Esophagus muscularis mucosa (tissue), 4 donors: ENCODE measurements around the gene DIAPH3. TPM values are rescaled to one million over a fixed set of nuclear protein-coding genes. Genes with fewer than 3 reads are reported as not detected.
A peak's percentile ranks its signal among the peaks of the same experiment; 100 is the strongest.

Experiments
- DNase-seq: peaks from one replicate; pipeline ENCODE4 v3.0.0-alpha.2; 2017; ENCODE audit errors: extremely low spot score
- H3K27ac ChIP-seq, 4 donors: fragments of 200-600 bp; sonication (generic); replicated peaks in 1 of 4; 1 replicate in 3 of 4; 2 replicates in 1 of 4; pipeline ENCODE4 v1.5.1; 2016 to 2019; ENCODE audit warnings: mild to moderate bottlenecking in 1 of 4
- H3K27me3 ChIP-seq, 4 donors: fragments of 200-600 bp; sonication (generic); one replicate each; pipeline versions ENCODE4 v1.5.1 to v1.6.0; 2016 to 2019
- H3K36me3 ChIP-seq, 4 donors: fragments of 200-600 bp; sonication (generic); one replicate each; pipeline ENCODE4 v1.5.1; 2016 to 2019
- H3K4me1 ChIP-seq, 4 donors: fragments of 200-600 bp; sonication (generic); one replicate each; pipeline ENCODE4 v1.5.1; 2016 to 2019
- H3K4me3 ChIP-seq, 4 donors: fragments of 200-600 bp; sonication (generic); 1 replicate in 2 of 4; 2 replicates in 2 of 4; pipeline ENCODE4 v1.5.1; 2016 to 2019; ENCODE audit warnings: mild to moderate bottlenecking in 4 of 4, moderate library complexity in 1 of 4
- H3K9me3 ChIP-seq, 4 donors: fragments of 200-600 bp; sonication (generic); 1 replicate in 3 of 4; 2 replicates in 1 of 4; pipeline ENCODE4 v1.5.1; 2016 to 2019
- EP300 ChIP-seq: sonication (generic); formaldehyde crosslinking; IDR thresholded peaks from one replicate; pipeline ENCODE4 v1.6.1; 2017; ENCODE audit warnings: antibody characterized with exemption
- POLR2A ChIP-seq: fragments of 450-650 bp; IDR thresholded peaks from one replicate; pipeline ENCODE4 v1.6.1; 2017; ENCODE audit warnings: antibody characterized with exemption, moderate library complexity, mild to moderate bottlenecking, low read depth
- POLR2AphosphoS5 ChIP-seq, 2 donors: sonication (generic); formaldehyde crosslinking; IDR thresholded peaks; one replicate each; pipeline ENCODE4 v1.6.1; 2017; ENCODE audit warnings: antibody characterized with exemption in 2 of 2
- WGBS: methylation state at CpG from one replicate; pipeline ENCODE4 v1.1.5; 2018; 5-methylcytosine and 5-hydroxymethylcytosine counted together
- intact Hi-C: fragments of 100-400 bp; cut with DNase I; formaldehyde crosslinking; loops from one replicate; pipeline ENCODE4 v1.15.1; 2023
- total RNA-seq, 4 donors: library from RNA; depleted of rRNA; stranded (reverse); fragments of >200 nt; gene quantifications; one replicate each; pipeline versions ENCODE4 v1.1.0 to v1.2.1, GENCODE V29; 2016
- TF ChIP-seq, protein P1 (sequence below), 3 experiments: fragments of 200-600 bp in 2 of 3; fragments of 450-650 bp in 1 of 3; sonication (generic) in 2 of 3; IDR thresholded peaks; one replicate each; pipeline ENCODE4 v1.5.1; 2017 to 2019; ENCODE audit warnings: antibody characterized with exemption in 3 of 3, mild to moderate bottlenecking in 2 of 3, moderate library complexity in 1 of 3

Gene DIAPH3
- total RNA-seq, 4 donors from 2014 or later: under 0.01 to 1.0 (median 0.41) TPM

DNA sequence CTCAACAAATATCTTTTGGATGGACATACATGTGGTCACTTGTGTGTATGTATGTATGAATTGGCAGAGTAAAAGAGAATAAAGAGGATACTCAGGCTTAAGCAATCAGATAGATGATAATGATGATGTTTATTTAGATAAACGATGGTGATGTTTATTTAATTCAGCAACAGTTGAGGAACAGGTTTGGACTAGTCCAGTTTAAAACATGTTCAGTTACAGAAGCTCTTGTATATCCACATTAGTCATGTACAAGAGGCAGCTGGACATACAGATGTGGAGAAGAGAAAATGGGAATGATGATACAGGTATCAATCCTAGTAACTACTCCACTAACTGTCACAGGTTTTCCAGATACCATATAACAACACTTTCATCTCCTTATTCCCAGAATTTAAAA is 232.1 kb downstream of the DIAPH3 start:
- H3K36me3 ChIP-seq: no peaks in the 10 kb centered on the region
- no peak for TF ChIP-seq POLR2A
- no peak for TF ChIP-seq EP300
- TF ChIP-seq, protein P1, sequence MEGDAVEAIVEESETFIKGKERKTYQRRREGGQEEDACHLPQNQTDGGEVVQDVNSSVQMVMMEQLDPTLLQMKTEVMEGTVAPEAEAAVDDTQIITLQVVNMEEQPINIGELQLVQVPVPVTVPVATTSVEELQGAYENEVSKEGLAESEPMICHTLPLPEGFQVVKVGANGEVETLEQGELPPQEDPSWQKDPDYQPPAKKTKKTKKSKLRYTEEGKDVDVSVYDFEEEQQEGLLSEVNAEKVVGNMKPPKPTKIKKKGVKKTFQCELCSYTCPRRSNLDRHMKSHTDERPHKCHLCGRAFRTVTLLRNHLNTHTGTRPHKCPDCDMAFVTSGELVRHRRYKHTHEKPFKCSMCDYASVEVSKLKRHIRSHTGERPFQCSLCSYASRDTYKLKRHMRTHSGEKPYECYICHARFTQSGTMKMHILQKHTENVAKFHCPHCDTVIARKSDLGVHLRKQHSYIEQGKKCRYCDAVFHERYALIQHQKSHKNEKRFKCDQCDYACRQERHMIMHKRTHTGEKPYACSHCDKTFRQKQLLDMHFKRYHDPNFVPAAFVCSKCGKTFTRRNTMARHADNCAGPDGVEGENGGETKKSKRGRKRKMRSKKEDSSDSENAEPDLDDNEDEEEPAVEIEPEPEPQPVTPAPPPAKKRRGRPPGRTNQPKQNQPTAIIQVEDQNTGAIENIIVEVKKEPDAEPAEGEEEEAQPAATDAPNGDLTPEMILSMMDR (IDR thresholded peaks at IDR 0.05): no peak
- TF ChIP-seq POLR2AphosphoS5 (IDR thresholded peaks at IDR 0.05): no peak
- H3K27ac ChIP-seq: no peak overlapping the region
- WGBS: 45% methylated on average over 1 of the region's 1 CpG
- H3K9me3 ChIP-seq: peaks cover 0 to 12% (median 3%) of the 10 kb centered on the region in 4 donors
- intact Hi-C loops: no loop called here
- no peaks in the 10 kb centered on the region for H3K27me3 ChIP-seq
- H3K4me3 ChIP-seq: no peak overlapping the region
- DNase-seq: no peak
- no peaks in the 10 kb centered on the region for H3K4me1 ChIP-seq

DNA sequence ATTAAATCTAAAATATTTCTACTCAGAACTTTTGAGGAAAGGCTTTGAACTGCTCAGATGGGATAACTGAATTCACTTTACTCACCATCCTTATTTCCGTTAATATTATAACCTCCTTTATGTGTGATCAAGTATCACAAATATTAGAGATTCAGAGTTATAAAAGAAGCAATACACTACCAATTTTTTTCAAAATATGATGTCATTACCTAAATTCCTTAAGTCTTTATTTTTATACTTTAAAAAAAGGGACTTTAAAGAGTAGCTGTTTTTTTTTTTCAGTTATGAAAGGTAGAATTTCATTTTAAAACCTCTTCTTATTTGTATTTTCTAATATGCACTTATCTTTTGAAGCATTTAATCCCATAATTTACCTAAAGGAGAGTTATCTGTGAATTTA is 239.5 kb downstream of the DIAPH3 start:
- no peak overlapping the region for H3K4me3 ChIP-seq
- intact Hi-C loops: no loop called here
- TF ChIP-seq POLR2A: no peak
- TF ChIP-seq EP300: no peak
- TF ChIP-seq POLR2AphosphoS5 (IDR thresholded peaks at IDR 0.05): no peak
- TF ChIP-seq, protein P1 (IDR thresholded peaks at IDR 0.05): no peak
- no peaks in the 10 kb centered on the region for H3K27me3 ChIP-seq
- DNase-seq: no peak
- peaks cover 0 to 12% (median 5%) of the 10 kb centered on the region in 4 donors for H3K9me3 ChIP-seq
- 97% methylated on average over 1 of the region's 1 CpG for WGBS
- no peaks in the 10 kb centered on the region for H3K4me1 ChIP-seq
- H3K27ac ChIP-seq: no peak overlapping the region
- H3K36me3 ChIP-seq: no peaks in the 10 kb centered on the region

DNA sequence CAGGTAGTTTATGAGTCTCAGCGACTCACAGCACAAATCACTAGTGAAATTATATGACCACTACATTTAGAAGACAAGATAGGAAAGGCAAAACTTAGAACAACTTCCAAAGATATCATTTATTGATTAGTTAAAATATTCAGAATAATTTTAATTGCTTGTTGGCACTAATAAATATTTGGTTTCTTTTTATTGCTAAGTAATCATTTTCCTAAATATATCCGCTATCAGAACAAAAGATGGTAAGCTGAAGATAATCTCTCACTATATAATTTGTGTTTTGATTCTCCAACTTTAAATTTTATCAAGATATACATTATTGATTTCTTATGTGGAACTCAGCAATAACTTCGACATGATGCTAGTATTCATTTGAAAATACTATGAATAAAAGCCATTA is 248.5 kb downstream of the DIAPH3 start:
- H3K4me1 ChIP-seq: no peaks in the 10 kb centered on the region
- 89% methylated on average over 3 of the region's 3 CpGs for WGBS
- no peak for DNase-seq
- H3K36me3 ChIP-seq: no peaks in the 10 kb centered on the region
- H3K27ac ChIP-seq: no peak overlapping the region
- no peak overlapping the region for H3K4me3 ChIP-seq
- H3K27me3 ChIP-seq: no peaks in the 10 kb centered on the region
- intact Hi-C loops: no loop called here
- no peak for TF ChIP-seq EP300
- no peaks in the 10 kb centered on the region for H3K9me3 ChIP-seq

DNA sequence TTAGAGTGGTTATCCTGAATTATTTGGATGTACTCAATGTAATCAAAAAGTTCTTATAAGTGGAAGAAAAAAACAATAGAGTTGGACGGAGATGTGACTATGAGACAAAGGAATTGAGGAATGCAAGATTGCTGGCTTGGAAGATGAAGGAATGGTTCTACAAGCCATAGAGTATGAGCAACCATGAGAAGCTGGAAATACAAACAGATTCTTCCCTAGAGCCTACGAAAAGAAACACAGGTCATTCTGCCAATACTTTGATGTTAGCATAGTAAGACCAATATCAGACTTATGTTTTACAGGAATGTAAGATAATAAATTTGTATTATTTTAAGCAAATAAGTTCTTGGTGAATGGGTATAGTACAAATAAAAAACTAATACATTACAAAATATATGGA is 249.2 kb downstream of the DIAPH3 start:
- TF ChIP-seq, protein P1 (IDR thresholded peaks at IDR 0.05): no peak
- TF ChIP-seq POLR2AphosphoS5 (IDR thresholded peaks at IDR 0.05): no peak
- no peak for TF ChIP-seq EP300
- no peak for TF ChIP-seq POLR2A
- Histone ChIP-seq H3K36me3 (no peaks in the 10 kb centered on the region), H3K4me3 (no peak overlapping the region), H3K27ac (no peak overlapping the region), H3K27me3 (no peaks in the 10 kb centered on the region), H3K9me3 (no peaks in the 10 kb centered on the region), H3K4me1 (no peaks in the 10 kb centered on the region)
- intact Hi-C loops: no loop called here
- 66% methylated on average over 2 of the region's 2 CpGs for WGBS
- DNase-seq: no peak

DNA sequence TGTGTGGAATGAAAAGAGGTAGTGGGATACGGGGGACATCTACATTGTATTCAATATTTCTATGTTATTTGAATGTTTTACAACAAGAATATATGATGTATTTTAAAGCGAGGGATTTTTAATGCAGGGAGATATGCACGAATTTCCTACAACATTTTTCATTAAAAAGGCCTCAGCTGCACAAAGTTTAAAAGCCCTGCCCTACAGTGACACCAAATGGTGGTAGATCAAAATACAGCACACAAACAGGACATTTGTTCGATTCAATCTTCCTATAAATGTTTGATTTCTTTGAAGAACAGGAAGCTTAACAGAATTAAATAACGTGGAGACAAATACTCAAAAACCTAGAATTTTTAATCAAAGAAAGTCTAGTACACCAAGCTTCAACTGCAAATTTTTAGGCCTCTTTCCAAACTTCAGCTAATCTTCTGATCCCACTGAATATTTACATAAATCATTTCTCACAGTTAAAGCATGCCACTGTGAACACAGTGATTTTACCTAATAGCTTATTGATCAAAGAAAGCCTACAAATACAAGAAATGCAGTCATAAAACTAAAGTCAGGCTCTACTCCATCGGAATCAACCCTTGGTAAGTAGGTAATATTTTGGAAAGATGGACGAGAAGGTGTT is 257.2 kb downstream of the DIAPH3 start:
- Histone ChIP-seq H3K9me3 (no peaks in the 10 kb centered on the region), H3K27me3 (no peaks in the 10 kb centered on the region), H3K4me1 (no peaks in the 10 kb centered on the region), H3K27ac (no peak overlapping the region), H3K36me3 (no peaks in the 10 kb centered on the region), H3K4me3 (no peak overlapping the region)
- WGBS: 58% methylated on average over 7 of the region's 7 CpGs
- intact Hi-C loops: loop anchor here (5.0 kb wide), 2 partner anchors 219 to 514 kb away; no protein-coding TSS in a partner anchor
- TF ChIP-seq EP300: no peak
- TF ChIP-seq, protein P1 (IDR thresholded peaks at IDR 0.05): peak; percentile 48 to 61 (median 57)
- no peak for DNase-seq
